GM19043 (cell line): ENCODE measurements around the gene CSF1R.

Experiments
- ATAC-seq: cut with Tn5 transposase; IDR thresholded peaks from one replicate; pipeline ENCODE4 v1.9.1; 2021; ENCODE audit warnings: low read depth; ENCODE audit not compliant: unreplicated experiment

Gene CSF1R

GRCh38 chr5:150085950-150086715, at the start of gene CSF1R:
Gene CSF1R (minus strand): TSS chr5:150086554. CDS start chr5:150086427, 127 bp downstream.
- no peak for ATAC-seq

GRCh38 chr5:150135557-150136304, 49.4 kb upstream of the CSF1R start:
- ATAC-seq: no peak

GRCh38 chr5:150134198-150134588, 47.8 kb upstream of the CSF1R start:
- ATAC-seq: no peak

GRCh38 chr5:150133581-150134197, 47.3 kb upstream of the CSF1R start:
- no peak for ATAC-seq

GRCh38 chr5:150132740-150133139, 46.4 kb upstream of the CSF1R start:
- no peak for ATAC-seq

- no peak for ATAC-seq
Measured at GRCh38 chr5:150131978-150132694, 45.8 kb upstream of the CSF1R start.

- no peak for ATAC-seq
Measured at GRCh38 chr5:150131461-150131860, 45.1 kb upstream of the CSF1R start.

- ATAC-seq: no peak
Measured at GRCh38 chr5:150130493-150130922, 44.2 kb upstream of the CSF1R start.

- no peak for ATAC-seq
Measured at GRCh38 chr5:150129813-150130492, 43.6 kb upstream of the CSF1R start.

GRCh38 chr5:150129454-150129812, 43.1 kb upstream of the CSF1R start:
- ATAC-seq: no peak

- no peak for ATAC-seq
Measured at GRCh38 chr5:150126921-150127265, 40.5 kb upstream of the CSF1R start.

GRCh38 chr5:150126199-150126920, 40.0 kb upstream of the CSF1R start:
- ATAC-seq: no peak

GRCh38 chr5:150125334-150125733, 39.0 kb upstream of the CSF1R start:
- ATAC-seq: no peak

GRCh38 chr5:150124596-150124995, 38.2 kb upstream of the CSF1R start:
- ATAC-seq: no peak

GRCh38 chr5:150124111-150124557, 37.8 kb upstream of the CSF1R start:
- ATAC-seq: no peak

GRCh38 chr5:150123542-150123941, 37.2 kb upstream of the CSF1R start:
- no peak for ATAC-seq

- no peak for ATAC-seq
Measured at GRCh38 chr5:150122536-150123481, 36.5 kb upstream of the CSF1R start.

- peak; percentile 62 for ATAC-seq
Measured at GRCh38 chr5:150122158-150122510, 35.8 kb upstream of the CSF1R start.
